Endothelial cell of umbilical vein (primary cell): ENCODE data around the gene PIK3AP1.

Experiments
- CTCF ChIP-seq, 2 donors: IDR thresholded peaks; 1 replicate in 1 of 2; 2 replicates in 1 of 2; pipeline ENCODE4 v1.5.1; 2011; ENCODE audit warnings: low read length in 2 of 2, mild to moderate bottlenecking in 2 of 2, moderate library complexity in 2 of 2, control low read depth in 1 of 2, inconsistent platforms in 1 of 2, low read depth in 1 of 2; ENCODE audit not compliant: insufficient read depth in 1 of 2; ENCODE audit errors: extremely low read depth in 1 of 2
- EZH2 ChIP-seq: IDR thresholded peaks from 2 replicates; pipeline ENCODE4 v1.6.1; 2012; ENCODE audit warnings: borderline replicate concordance, low read depth, mild to moderate bottlenecking, moderate library complexity, low read length, inconsistent platforms; ENCODE audit not compliant: severe bottlenecking
- GATA2 ChIP-seq: IDR thresholded peaks from 2 replicates; pipeline ENCODE4 v1.7.0; 2011; ENCODE audit warnings: low read depth, mild to moderate bottlenecking, moderate library complexity, mixed read lengths, low read length; ENCODE audit not compliant: insufficient read length, insufficient read depth
- JUN ChIP-seq: IDR thresholded peaks from 2 replicates; pipeline ENCODE4 v1.6.1; 2011; ENCODE audit warnings: borderline replicate concordance, low read depth; ENCODE audit not compliant: insufficient read length, insufficient read depth
- POLR2A ChIP-seq: IDR thresholded peaks from 2 replicates; pipeline ENCODE4 v1.6.1; 2012; ENCODE audit warnings: low read depth, mild to moderate bottlenecking, control low read depth, low read length
- POLR2AphosphoS5 ChIP-seq: IDR thresholded peaks from 2 replicates; pipeline ENCODE4 v1.6.1; 2012; ENCODE audit warnings: low read depth, mild to moderate bottlenecking, control low read depth, low read length, moderate library complexity; ENCODE audit not compliant: insufficient read depth
- TF ChIP-seq, protein P1 (sequence below): IDR thresholded peaks from 2 replicates; pipeline ENCODE4 v1.6.1; 2011; ENCODE audit not compliant: insufficient read depth, insufficient read length

DNA sequence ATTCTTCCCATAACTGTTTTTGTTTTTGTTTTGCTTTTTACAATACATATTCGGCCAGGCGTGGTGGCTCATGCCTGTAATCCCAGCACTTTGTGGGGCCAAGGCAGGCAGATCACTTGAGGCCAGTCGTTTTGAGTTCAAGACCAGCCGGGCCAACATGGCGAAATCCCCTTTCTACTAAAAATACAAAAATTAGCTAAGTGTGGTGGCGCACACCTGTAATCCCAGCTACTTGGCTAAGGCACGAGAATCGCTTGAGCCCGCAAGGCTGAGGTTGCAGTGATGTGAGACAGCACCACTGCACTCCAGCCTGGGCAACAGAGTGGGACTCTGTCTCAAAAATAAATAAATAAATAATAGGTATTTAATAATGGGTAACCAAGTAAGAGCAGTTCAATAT lies 135.8 kb downstream of the PIK3AP1 start:
- no peak for TF ChIP-seq CTCF (IDR thresholded peaks at IDR 0.05; ENCODE audit: extremely low read depth in 1 of 2, insufficient read depth in 1 of 2, low read depth in 1 of 2, low read length in 2 of 2)
- TF ChIP-seq POLR2AphosphoS5: no peak
- TF ChIP-seq POLR2A: no peak
- no peak for TF ChIP-seq EZH2
- no peak for TF ChIP-seq GATA2
- TF ChIP-seq, protein P1, sequence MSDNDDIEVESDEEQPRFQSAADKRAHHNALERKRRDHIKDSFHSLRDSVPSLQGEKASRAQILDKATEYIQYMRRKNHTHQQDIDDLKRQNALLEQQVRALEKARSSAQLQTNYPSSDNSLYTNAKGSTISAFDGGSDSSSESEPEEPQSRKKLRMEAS: no peak
- no peak for TF ChIP-seq JUN
